GM21576 (cell line): Measurements from ENCODE around the gene CMTM4.
"Not testable (repeated sequence)": the region's sequence is repeated elsewhere in the genome, so short reads cannot be mapped to it uniquely, and the experiment has no call there.

ENCODE experiments used
- ATAC-seq: cut with Tn5 transposase; IDR thresholded peaks from one replicate; pipeline ENCODE4 v1.9.1; 2021; ENCODE audit warnings: mild to moderate bottlenecking, moderate library complexity; ENCODE audit not compliant: unreplicated experiment

The CMTM4 gene

DNA sequence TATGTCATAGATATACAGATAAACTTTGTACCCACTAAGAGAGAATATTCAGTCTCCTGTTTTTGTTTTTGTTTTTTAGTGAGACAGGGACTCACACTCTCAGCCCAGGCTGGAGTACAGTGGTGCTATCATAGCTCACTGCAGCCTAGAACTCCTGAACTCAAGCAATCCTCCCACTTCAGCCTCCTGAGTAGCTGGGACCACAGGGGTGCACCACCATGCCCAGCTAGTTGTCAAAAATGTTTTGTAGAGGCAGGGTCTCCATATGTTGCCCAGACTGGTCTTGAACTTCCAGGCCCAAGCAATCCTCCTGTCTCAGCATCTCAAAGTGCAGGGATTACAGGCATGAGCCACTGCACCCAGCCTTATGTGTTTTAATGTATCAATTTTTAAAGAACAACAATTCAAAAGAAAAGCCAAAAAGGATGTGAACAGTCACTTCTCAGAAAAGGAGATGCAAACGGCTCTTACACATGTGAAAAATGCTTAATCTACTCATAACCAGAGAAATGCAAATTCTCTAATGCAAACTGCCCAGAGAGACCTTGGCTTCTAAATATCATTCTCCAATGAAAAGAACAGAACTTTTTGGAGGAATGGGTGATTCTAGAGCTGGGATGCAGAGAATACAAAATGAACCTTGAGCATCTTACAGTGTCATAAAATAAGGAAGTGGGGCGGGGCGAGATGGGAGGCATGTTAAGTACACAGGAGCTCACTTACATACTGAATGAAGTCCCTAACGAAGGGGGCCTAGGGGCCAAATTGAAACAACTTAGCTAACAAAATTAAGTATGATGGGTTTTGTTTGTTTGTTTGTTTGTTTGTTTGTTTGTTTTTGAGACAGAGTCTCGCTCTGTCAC is 99.3 kb downstream of the CMTM4 start:
- ATAC-seq = no peak

DNA sequence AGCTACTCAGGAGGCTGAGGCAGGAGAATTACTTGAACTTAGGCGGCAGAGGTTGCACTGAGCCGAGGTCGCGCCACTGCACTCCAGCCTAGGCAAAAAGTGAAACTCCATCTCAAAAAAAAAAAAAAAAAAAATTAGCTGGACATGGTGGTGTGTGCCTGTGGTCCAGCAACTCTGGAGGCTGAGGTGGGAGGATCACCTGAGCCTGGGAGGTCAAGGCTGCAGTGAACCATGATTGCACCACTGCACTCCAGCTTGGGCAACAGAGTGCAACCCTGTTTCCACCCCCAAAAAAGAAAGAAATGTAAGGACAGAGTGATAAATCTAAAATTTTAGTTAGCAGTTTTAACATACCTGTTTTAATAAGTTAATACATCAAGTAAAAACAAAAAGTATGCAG is 100.0 kb downstream of the CMTM4 start:
- not testable (repeated sequence) for ATAC-seq

DNA sequence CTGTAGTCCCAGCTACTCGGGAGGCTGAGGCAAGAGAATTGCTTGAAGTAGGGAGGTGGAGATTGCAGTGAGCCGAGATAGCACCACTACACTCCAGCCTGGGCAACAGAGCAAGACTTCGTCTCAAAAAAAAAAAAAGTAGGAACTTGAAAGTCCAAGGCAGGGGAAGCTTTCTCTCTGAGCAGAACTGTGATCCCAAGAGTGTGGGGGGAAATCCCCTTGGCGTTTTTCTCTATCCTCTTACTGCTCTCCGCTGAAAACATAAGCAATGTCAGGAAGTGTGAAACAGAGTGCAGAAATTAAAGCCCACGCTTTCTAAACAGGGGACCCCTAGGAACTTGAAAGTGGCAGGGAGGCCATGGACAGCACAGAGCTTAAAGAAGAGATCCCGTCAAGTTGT is 101.8 kb downstream of the CMTM4 start:
- ATAC-seq = no peak

DNA sequence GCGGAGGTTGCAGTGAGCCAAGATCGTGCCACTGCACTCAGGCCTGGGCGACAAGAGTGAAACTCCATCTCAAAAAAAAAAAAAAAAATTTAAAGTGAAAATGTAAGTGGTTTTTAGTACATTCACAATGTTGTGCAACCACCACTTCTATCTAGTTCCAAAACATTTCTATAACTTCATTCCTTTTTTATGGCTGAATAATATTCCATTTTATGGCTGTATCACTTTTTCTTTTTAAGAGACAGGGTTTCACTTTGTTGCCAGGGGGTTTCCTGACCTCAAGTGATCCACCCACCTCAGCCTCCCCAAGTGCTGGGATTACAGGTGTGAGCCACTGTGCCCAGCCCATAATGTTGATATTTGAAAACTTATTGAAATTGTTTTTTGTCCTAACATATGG is 103.7 kb downstream of the CMTM4 start:
- no peak for ATAC-seq

DNA sequence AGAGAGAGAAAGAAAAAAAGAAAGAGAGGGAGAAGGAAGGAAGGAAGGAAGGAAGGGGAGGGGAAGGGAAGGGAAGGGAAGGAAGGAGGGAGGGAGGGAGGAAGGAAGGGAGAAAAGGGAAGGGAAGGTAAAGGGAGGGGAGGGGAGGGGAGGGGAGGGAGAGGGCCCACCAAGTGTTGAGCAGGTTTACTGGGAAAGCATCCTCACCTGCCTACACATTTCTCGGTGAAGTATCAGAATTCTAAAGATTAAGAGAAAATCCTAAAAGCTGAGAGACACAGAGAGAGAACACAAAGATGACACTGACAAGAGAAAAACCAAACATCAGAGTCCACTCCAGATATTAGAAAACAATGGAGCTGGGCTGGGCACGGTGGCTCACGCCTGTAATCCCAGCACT is 104.3 kb downstream of the CMTM4 start:
- ATAC-seq = no peak

DNA sequence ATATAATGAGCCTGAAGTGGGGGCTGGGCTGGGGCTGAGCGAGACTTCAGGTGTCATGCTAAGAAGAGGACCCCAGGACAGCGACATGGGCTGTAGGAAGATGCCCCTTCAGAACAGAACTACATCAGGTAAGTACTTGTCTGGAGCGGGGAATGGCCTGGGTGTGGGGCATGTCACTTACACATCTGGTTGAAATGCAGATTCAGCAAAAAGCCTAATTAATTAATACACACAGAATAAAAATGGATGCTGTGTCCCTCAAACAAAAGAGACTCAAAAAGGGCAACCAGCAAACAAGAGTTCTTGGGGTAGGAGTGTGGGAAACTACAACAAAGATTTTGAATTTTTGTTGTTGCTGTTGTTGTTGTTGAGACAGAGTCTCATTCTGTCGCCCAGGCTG is 105.5 kb downstream of the CMTM4 start:
- ATAC-seq = no peak

DNA sequence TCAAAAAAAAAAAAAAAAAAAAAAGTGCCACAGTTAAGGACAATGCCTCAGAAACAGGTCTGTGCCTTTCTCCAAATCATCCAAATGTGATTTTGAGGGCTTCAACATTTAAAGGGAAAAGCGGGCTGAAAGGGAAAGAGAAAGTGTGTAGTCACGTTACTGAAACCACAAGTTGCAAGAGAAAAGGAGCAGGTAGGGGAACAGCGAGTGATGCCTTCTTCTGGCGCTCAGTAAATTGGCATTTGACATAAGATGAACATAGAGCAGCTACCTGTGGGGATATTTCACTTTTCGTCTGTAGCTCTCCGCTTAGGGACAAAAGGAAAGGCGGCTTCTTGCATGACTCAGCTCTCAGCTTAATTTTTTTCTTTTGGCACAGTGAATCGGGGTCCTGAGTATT is 106.2 kb downstream of the CMTM4 start:
- no peak for ATAC-seq

DNA sequence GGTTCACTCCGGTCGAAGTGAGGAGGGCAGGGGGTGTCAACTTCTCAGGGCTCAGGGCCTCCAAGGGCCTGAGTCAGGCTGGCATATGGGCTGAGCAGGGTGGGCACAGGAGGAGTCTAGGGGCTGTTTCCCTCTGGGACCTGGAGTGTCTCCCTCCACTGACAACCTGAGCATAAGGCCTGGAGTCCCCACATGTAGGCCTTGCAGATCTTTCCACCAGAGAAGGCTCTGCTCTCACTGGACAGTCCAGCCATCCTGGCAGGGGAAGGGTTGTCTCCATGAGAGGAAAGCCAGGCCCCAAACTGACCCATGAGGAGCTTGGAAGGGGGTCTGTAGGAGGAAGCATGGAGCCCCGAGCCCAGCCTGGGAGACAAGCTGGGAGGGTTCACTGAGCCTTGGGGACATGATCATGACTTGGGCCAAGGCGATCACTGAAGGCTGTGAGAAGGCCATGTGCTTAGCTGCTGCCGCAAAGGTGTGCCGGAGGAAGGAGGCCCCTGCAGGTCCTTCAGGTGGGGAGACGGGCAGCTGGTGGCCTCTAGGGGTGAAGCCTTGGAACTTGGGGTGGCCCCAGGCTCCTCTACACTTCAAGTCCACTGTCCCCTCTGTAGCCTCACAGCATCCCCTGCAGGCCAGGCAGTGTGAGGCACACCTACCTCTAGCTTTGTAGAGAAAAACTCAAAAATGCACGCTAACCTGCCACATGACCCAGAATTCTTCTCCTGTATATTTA is 107.4 kb downstream of the CMTM4 start:
- ATAC-seq = peak; percentile 67

DNA sequence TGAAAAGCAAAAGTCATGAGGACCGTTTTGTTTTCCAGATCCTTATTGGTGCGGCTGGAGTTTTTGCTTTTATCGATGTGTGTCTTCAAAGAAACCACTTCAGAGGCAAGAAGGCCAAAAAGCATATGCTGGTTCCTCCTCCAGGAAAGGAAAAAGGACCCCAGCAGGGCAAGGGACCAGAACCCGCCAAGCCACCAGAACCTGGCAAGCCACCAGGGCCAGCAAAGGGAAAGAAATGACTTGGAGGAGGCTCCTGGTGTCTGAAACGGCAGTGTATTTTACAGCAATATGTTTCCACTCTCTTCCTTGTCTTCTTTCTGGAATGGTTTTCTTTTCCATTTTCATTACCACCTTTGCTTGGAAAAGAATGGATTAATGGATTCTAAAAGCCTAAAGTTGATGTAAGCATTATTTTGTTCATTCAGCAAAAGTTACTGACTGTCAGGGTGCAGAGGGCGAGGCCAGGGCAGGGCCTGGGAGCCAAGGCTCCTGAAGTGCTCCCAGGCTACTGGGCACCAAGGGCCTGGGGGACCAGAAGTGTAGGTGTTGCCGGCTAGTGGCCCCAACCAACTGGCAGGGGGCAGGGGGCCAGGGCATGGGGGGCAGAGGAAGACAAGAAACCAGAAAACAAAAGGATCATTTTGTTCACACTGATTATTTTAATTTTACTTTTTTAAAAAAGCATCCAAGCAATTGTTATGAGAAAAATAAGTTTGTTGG is 108.5 kb downstream of the CMTM4 start:
- ATAC-seq = no peak

DNA sequence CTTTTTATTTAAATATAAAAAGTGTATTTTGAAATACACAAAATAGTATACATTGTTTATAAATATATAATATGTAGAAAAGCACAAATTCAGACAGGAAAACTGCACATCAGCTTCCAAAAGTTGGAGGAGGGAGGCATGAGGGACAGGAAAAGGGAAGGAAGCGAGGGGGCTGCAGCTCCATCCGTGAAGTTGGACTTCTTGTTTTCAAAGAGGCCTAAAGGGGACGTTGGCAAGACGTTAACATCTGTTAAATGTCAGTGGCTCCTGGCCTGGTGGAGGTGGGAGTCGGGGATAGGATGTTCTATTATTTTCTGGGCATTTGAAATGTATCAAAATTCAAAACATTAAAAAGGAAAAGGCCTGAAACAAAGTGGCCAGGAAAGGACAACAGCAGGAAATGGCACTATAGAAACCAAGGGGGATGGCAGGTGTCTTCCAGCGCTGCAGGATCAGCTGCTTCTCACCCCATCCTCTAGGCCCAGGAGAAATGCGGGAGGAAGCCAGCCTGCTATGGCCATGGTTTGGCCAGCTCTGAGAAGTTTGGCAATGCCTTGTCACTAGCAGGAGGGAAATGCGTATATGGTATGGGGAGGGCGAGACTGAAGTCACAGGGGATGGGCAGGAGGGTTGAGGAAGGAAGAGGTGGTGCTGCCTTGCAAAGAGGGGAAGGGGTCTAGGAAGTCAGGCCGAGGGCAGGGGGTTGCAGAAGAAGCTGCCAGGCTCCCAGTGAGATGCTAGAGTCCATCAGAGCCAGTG is 110.9 kb downstream of the CMTM4 start:
- no peak for ATAC-seq

DNA sequence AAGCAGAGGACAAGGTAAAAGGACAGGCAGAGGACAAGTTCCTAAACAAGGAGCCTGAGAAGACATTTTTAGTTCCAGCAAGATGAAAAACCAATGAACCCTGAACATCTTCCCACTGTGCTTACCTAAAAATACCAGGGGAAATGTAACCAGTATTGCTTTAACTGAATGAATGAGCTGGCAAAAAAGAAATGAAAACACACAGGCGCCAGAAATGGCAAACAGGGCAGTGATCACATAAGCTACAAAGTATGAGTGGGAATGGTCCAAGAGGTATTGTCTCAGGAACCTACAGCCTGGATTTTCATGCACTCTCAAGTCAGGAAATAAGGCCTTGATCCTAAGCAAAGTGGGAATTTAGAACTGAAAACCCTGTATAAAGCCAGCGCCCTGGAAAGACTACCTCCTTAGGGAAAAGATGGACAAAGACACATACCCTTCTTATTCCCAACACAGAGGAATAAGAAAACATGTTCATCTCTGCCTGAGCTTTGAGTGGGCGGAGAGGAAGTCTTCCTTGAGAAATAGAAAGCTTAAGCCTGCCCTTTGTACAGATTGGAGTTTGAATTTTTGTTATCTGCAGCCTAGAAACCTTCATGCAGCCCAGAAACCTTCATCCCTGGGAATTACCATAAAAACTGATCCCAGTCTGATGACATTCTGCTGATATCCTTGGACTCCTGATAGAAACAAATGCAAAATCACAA is 115.1 kb downstream of the CMTM4 start:
- no peak for ATAC-seq

DNA sequence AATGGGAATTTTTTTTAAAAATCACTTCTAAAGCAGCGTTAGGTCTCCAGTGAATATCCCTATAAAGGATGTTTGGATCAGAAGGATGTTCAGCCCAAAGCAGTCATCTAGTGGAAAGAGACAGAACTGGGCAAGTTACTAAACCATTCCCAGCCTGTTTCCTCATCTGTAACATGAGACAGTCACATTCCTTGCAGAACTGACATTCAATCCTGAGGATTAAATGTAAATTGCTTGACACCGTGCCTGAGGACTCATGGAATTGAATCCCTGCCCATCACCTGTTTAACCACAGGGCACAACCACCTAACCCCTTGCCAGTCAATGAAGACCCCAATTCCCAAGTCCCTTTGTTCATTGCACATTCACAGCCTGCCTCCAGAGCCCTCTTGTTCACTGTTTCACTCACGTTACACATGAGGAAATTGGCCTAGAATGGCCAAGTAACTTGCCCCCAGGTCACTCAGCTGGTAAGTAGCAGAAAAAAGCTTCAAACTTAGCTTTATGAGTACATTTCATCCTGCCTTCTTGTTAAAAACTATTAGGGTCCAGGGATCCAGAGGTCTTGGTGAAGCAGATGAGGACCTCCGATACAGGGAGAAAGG is 115.8 kb downstream of the CMTM4 start:
- ATAC-seq = no peak

DNA sequence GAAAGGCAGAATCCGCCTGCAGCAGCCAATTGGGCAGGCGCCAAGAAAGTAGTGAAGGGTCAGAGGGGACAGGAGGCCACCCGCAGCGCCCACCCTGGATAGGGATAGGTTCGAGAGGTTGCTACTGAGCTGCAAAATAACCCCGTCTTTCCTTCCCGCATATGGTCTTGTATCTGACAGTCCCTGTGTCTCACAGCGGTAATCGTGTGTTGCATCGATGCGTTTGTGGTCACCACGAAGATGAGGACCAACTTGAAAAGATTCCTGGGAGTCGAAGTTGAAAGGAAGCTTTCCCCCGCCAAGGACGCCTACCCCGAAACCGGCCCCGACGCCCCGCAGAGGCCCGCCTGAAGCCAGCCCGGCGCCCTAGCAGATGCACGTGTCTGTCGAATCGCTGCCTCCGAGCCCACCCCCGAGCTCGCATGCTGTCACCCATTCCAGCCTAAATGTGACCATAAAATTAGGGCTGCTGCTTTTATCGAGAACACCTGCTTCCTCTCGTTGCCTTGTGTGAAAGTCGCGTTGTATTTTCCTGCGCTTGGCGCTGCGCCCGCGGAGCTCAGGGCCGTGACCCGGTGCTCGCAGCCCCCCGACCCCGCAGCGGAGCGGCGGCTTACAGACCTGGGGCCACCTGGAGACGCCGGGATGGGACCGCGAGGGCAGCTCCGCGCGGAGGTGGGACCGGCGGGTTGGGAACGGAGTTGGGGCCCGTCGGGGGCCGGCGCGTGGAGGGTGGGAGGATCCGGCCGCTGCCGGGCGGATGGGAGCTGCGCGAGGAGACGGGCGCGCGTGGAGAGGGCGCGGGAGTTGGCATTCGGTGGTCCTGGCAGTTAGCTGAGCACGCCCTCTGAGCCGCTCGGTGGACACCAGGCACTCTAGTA is 117.7 kb downstream of the CMTM4 start, which contains the start of gene CMTM2:
CMTM2 (plus strand) TSS at position 813 of the 881 bp plus-strand sequence. CDS start 145 bp downstream, outside the sequence.
- no peak for ATAC-seq

DNA sequence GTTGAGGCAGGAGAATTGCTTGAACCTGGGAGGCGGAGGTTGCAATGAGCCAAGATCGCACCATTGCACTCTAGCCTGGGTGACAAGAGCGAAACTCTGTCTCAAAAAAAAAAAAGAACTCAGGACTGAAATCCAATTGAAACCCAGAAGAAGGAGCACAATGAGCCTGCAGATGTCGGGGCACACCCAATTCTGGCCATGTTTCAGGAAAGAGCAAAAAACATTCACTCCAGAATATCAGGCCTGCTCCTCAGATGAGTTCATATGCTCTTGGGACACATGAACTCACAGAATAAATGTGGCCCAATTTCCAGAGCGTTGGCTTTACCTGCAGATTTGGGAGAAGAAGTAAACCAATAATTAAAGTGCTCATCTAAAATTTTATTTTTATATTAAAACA is 120.2 kb downstream of the CMTM4 start:
- no peak for ATAC-seq

DNA sequence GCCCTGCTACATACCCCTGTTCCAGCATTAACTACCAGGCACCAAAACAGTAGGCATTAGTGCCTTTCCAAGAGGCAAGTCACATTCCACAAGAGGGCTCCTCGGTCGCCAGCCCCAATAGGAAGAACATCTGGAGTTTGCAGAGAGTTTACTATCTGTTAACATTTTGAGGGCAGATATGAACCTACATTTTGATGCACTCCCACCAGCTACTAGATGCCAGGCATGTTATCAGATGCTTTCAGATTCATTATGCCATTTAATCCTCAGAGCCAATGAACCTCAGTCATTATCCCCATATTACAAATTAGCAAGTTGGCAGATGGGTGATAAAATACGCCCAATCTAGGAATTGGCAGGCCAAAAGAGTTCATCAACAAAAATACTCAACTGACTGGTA is 121.5 kb downstream of the CMTM4 start:
- no peak for ATAC-seq

DNA sequence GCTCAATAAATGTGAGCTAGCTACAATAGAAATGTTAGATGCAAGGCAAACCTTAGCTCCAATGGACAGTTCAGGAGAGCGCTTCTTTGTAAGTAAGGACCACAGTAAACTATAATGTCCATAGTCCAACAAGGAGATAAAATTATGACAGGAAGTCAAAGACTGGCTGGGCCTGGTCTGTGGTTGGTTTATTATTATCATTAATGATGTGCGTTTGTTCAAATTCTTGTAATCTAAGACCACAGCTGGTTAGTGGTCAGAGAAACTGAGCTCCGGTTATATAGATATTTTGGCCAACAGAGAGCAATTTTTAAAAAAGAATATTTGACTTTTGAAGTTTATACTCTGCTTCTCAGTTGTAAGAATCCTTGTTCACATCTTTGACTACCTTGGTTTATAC is 122.0 kb downstream of the CMTM4 start:
- no peak for ATAC-seq

DNA sequence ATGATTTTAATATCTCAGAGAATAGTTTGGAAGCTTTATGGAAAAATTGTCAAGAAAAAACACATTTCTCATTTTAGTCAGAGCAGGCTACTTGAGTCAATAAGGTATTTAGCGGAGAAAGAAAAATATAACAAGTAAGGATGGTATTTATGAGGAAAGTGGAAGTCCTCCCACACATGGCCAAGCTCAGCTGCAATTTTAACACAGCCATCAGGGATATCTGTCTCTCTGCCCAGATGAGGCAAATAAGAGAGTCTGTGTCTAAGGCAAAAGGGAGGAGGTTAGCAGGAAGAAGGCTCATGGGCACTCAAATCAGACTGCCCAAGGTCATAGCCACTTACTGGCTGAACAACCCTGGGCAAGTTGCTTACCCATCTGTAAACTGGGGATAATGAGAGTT is 122.5 kb downstream of the CMTM4 start:
- ATAC-seq = no peak

DNA sequence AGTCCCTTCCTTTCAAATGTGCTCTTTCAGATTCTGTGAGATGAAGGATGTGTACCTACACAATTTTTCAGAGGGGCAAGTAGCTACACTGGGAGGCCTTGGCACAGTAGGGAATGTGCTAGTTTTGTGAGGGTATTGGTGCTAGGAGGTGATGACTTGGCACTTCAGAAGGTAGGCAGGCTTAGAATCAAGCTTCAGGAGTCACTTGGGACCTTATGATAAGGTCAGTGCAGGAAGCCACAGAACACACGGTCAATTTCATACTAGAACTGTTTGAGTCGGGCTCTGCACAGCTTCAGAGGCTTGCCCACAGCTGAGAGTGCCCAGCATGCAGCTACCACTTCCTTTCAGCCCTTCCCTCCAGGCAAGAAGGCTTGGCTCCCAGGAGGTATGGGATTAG is 124.2 kb downstream of the CMTM4 start:
- ATAC-seq = no peak
